Measurements from ENCODE around the gene PLXNA4.

DNA sequence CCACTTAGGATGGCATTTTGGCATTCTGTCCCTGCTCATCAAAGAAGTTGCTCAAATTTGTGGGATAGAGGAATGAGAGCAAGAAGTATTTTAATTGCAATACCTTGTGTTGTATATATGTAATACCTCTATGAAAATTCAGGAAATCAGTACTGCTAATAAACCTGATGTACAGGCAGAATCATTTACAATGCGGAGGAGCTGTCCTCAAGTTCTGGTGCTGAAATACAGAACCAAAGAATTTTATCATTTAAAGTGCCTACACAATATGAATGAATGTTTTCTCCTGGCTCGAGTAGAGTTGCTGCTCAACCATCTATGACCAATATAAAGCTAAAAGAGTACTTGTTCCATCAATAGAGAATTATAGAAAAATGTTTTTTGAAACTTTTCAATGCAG, 305.8 kb downstream of the PLXNA4 start:
- TF ChIP-seq EZH2phosphoT487 (IDR thresholded peaks at IDR 0.05; ENCODE audit: insufficient read depth, low read depth) (no peak), EZH2 (IDR thresholded peaks at IDR 0.05; ENCODE audit: insufficient read depth, poor library complexity, severe bottlenecking) (no peak)

Data from GM23248 (cell line).